GM18868 (cell line): ENCODE results near the gene KCNF1.

Experiments
- ATAC-seq: cut with Tn5 transposase; IDR thresholded peaks from one replicate; pipeline ENCODE4 v1.9.1; 2021; ENCODE audit warnings: mild to moderate bottlenecking, moderate library complexity; ENCODE audit not compliant: unreplicated experiment

The KCNF1 gene

GRCh38 chr2:10961490-10961875 is 49.7 kb downstream of the KCNF1 start:
- ATAC-seq, result no peak

- ATAC-seq, result no peak
These were observed 50.3 kb downstream of the KCNF1 start for GRCh38 chr2:10962004-10962403.

- no peak for ATAC-seq
These were observed 51.4 kb downstream of the KCNF1 start for GRCh38 chr2:10963155-10963554.
